Fibroblast of mammary gland (primary cell): ENCODE measurements around the gene MCUR1.
A peak's percentile ranks its signal among the peaks of the same experiment; 100 is the strongest.
"Not testable (repeated sequence)": the region's sequence is repeated elsewhere in the genome, so short reads cannot be mapped to it uniquely, and the experiment has no call there.

ENCODE experiments used
- DNase-seq: peaks from one replicate; pipeline ENCODE4 v3.0.0-alpha.2; 2010; ENCODE audit warnings: low read depth
- H3K4me3 ChIP-seq: 2 replicates; pipeline ENCODE4 v1.5.1; 2011; ENCODE audit warnings: low read depth, mild to moderate bottlenecking, low read length, moderate library complexity; ENCODE audit not compliant: control insufficient read depth
- CTCF ChIP-seq: conservative IDR thresholded peaks from 2 replicates; pipeline ENCODE4 v1.5.1; 2011; ENCODE audit warnings: low read depth, low read length, inconsistent platforms; ENCODE audit not compliant: control insufficient read depth, insufficient read depth

MCUR1 gene, protein sequence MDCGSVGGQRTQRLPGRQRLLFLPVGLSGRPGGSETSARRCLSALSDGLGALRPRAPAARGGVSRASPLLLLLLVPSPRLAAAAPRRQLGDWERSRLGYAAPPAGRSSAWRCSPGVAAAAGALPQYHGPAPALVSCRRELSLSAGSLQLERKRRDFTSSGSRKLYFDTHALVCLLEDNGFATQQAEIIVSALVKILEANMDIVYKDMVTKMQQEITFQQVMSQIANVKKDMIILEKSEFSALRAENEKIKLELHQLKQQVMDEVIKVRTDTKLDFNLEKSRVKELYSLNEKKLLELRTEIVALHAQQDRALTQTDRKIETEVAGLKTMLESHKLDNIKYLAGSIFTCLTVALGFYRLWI

GRCh38 chr6:13814176-13814937 lies at the start of gene MCUR1:
TSS of gene MCUR1 (minus strand) at chr6:13814557. CDS start at chr6:13814429, 128 bp downstream.
- no peak for TF ChIP-seq CTCF
- DNase-seq: peak; percentile 74
- H3K4me3 ChIP-seq: peak within 1 kb of the TSS; percentile 69

DNA sequence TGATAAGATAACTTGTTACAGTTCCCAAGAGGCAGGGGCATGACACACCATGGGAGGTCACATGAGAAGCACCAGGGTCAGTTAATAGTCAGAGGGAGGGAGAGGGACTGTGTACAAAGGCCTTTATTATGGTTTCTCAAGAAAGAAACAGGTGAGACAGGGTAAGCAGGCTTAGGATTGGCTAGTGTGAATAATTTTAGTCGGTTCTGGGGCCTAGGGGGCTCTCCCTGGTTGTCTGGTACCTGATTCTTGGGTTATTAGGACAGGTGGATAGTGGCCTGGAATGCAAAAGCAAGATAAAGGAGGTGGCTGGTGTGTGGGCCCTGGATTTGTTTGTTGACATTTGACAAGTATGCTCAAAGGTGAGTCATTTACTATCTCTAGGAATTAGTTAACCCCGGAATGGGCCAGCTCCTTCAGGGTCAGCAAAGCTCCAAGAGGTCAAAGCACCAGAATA lies 49.4 kb upstream of the MCUR1 start:
- TF ChIP-seq CTCF: no peak
- DNase-seq: no peak
- no peak overlapping the region for H3K4me3 ChIP-seq

DNA sequence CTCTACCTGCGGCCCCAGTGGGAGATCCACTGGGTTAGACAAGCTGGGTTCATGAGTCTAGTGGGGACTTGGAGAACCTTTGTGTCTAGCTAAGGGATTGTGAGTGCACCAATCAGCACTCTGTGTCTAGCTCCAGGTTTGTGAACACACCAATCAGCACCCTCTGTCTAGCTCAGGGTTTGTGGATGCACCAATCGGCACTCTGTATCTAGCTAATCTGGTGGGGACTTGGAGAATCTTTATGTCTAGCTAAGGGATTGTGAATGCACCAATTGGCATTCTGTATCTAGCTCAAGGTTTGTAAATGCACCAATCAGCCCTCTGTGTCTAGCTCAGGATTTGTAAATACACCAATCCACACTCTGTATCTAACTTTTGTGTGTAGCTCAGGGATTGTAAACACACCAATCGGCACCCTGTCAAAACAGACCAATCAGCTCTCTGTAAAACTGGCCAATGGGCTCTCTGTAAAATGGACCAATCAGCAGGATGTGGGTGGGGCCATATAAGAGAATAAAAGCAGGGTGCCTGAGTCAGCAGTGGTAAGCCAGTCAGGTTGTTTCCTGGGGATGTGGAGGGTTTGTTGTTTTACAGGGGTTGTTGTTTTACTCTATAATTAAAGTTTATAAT lies 46.3 kb upstream of the MCUR1 start:
- H3K4me3 ChIP-seq, DNase-seq: not testable (repeated sequence)

GRCh38 chr6:13859871-13860555 lies 45.7 kb upstream of the MCUR1 start:
- peak overlapping the region; percentile 3 for H3K4me3 ChIP-seq
- DNase-seq: no peak
- TF ChIP-seq CTCF: no peak

DNA sequence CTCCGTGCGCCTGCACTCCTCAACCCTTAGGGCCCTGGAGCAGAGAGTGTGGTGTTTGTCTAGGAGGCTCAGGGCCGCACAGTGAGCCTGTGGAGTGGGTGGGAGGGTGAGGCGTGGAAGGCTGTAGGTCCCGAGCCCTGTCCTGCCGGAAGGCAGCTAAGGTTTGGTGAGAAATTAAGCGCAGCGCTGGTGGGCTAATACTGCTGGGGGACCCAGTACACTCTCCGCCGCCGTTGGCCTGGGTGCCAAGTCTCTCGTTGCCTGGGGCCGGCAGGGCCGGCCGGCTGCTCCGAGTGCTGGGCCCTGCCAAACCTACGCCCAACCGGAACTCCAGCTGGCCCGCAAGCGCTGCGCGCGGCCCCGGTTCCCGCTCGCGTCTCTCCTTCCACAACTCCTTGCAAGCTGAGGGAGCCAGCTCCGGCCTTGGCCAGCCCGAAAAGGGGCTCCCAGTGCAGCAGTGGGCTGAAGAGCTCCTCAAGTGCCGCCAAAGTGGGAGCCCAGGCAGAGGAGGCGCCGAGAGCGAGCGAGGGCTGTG lies 40.4 kb upstream of the MCUR1 start:
- no peak for TF ChIP-seq CTCF
- H3K4me3 ChIP-seq: no peak overlapping the region
- DNase-seq: no peak

- no peak for DNase-seq
- TF ChIP-seq CTCF: no peak
- H3K4me3 ChIP-seq: no peak overlapping the region
Measured at GRCh38 chr6:13853871-13854270, 39.5 kb upstream of the MCUR1 start.

DNA sequence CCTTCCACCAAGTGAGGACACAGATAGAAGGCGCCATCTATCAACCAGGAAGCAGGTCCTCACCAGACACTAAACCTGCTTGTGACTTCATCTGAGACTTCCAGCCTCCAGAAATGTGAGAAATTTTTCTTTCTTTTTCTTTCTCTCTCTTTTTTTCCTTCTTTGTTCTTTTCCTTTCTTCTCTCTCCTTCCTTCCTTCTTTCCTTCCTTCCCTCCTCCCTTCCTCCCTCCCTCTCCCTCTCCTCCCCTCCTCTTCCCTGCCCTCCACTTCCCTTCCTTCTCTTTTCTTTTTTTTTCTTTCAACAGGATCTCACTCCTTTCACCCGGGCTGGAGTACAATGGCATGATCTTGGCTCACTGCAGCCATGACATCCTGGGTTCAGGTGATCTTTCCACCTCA lies 37.4 kb upstream of the MCUR1 start:
- no peak for DNase-seq
- no peak overlapping the region for H3K4me3 ChIP-seq
- TF ChIP-seq CTCF: no peak
